ENCODE measurements around the gene METAP2.
A peak's percentile ranks its signal among the peaks of the same experiment; 100 is the strongest.

DNA sequence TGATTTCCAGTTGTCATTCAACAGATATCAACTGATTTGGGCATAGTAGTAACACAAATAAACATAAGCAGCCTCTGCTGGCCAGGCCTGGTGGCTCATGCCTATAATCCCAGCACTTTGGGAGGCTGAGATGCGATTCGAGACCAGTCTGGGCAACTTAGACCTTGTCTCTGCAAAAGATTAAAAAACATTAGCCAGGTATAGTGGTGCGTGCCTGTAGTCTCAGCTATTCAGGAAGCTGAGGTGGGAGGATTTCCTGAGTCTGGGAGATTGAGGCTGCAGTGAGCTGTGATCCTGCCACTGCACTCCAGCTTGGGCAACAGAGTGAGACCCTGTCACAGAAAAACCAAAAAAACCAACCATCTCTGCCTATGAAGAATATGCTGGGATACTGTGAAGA is 7.1 kb downstream of the METAP2 start:
- TF ChIP-seq ZFX (IDR thresholded peaks at IDR 0.05) (no peak), CBX3 (IDR thresholded peaks at IDR 0.05; ENCODE audit: low read depth) (no peak), SIN3A (IDR thresholded peaks at IDR 0.05; ENCODE audit: low read depth) (no peak), EZH2phosphoT487 (IDR thresholded peaks at IDR 0.05; ENCODE audit: borderline replicate concordance) (no peak), EZH2 (IDR thresholded peaks at IDR 0.05) (no peak), YY1 (IDR thresholded peaks at IDR 0.05; ENCODE audit: extremely low read depth, insufficient replicate concordance, low read depth, low read length) (no peak), RAD21 (IDR thresholded peaks at IDR 0.05; ENCODE audit: low read depth) (no peak), SP1 (IDR thresholded peaks at IDR 0.05; ENCODE audit: low read depth) (no peak), TCF7L2 (IDR thresholded peaks at IDR 0.05; ENCODE audit: borderline replicate concordance, extremely low read depth, insufficient read depth, insufficient read length) (no peak), POLR2A (IDR thresholded peaks at IDR 0.05; ENCODE audit: borderline replicate concordance, extremely low read depth, insufficient read depth, insufficient read length) (no peak)
- TF ChIP-seq, protein P1, sequence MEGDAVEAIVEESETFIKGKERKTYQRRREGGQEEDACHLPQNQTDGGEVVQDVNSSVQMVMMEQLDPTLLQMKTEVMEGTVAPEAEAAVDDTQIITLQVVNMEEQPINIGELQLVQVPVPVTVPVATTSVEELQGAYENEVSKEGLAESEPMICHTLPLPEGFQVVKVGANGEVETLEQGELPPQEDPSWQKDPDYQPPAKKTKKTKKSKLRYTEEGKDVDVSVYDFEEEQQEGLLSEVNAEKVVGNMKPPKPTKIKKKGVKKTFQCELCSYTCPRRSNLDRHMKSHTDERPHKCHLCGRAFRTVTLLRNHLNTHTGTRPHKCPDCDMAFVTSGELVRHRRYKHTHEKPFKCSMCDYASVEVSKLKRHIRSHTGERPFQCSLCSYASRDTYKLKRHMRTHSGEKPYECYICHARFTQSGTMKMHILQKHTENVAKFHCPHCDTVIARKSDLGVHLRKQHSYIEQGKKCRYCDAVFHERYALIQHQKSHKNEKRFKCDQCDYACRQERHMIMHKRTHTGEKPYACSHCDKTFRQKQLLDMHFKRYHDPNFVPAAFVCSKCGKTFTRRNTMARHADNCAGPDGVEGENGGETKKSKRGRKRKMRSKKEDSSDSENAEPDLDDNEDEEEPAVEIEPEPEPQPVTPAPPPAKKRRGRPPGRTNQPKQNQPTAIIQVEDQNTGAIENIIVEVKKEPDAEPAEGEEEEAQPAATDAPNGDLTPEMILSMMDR (IDR thresholded peaks at IDR 0.05 in 2 of 3, conservative IDR thresholded peaks at IDR 0.05 in 1 of 3; ENCODE audit: borderline replicate concordance in 1 of 3, insufficient read depth in 1 of 3, low read depth in 2 of 3, low read length in 2 of 3): peak in 1 of 3 experiments; percentile 18; a peak in 1 of 6 replicates

All from HCT116 (cell line).